Endothelial cell of umbilical vein (primary cell): ENCODE measurements around the gene OSBPL5. TPM values are rescaled to one million over a fixed set of nuclear protein-coding genes. Genes with fewer than 3 reads are reported as not detected.

Source experiments
- BruUV-seq: library from RNA; stranded (reverse); fragments of 400-500 nt; replicated peaks from 2 replicates; lab custom pipeline; 2021; lab: Mats Ljungman, UMichigan
- CTCF ChIA-PET: fragments of 300-600, 350-600 bp; sonication (Branson Sonifier 250); formaldehyde crosslinking; loops from one replicate; lab custom pipeline; 2021; ENCODE audit warnings: antibody characterized with exemption, inconsistent platforms; lab: Charles Lee
- POLR2A ChIA-PET: fragments of 300-600, 350-600 bp; sonication (Branson Sonifier 250); formaldehyde crosslinking; loops from one replicate; lab custom pipeline; 2021; ENCODE audit warnings: antibody characterized with exemption, inconsistent platforms; lab: Charles Lee
- DNase-seq: peaks from one replicate; pipeline ENCODE4 v3.0.0-alpha.2; 2011; ENCODE audit warnings: low read depth, low spot score
- FAIRE-seq: peaks from 2 replicates; lab custom pipeline; 2011; peaks lifted over from hg19 to GRCh38; lab: Jason Lieb, UNC
- H2AFZ ChIP-seq: 2 replicates; pipeline ENCODE4 v1.6.0; 2012; ENCODE audit warnings: low read depth, low read length, control low read depth, inconsistent platforms
- H3K27ac ChIP-seq: 2 replicates; pipeline ENCODE4 v1.5.1; 2011; ENCODE audit warnings: low read depth, mild to moderate bottlenecking, control low read depth, low read length, moderate library complexity; ENCODE audit not compliant: insufficient read depth
- H3K27me3 ChIP-seq, 2 experiments: 2 replicates each; pipeline versions ENCODE4 v1.6.0 to v1.6.1; 2011; ENCODE audit warnings: low read length in 2 of 2, mixed read lengths in 1 of 2; ENCODE audit not compliant: control insufficient read depth in 2 of 2, insufficient read depth in 2 of 2
- H3K36me3 ChIP-seq, 2 experiments: 2 replicates in 1 of 2; 3 replicates in 1 of 2; pipeline ENCODE4 v1.5.1; 2011; ENCODE audit warnings: low read length in 2 of 2, mild to moderate bottlenecking in 1 of 2, moderate library complexity in 1 of 2; ENCODE audit not compliant: control insufficient read depth in 2 of 2, insufficient read depth in 2 of 2; ENCODE audit errors: extremely low read depth in 1 of 2
- H3K4me1 ChIP-seq: 3 replicates; pipeline ENCODE4 v1.5.1; 2011; ENCODE audit warnings: mild to moderate bottlenecking, low read length; ENCODE audit not compliant: control insufficient read depth, insufficient read depth; ENCODE audit errors: extremely low read depth
- H3K4me2 ChIP-seq: 2 replicates; pipeline ENCODE4 v1.6.1; 2011; ENCODE audit warnings: low read length, control low read depth, mixed read lengths; ENCODE audit not compliant: insufficient read depth
- H3K4me3 ChIP-seq, 3 experiments: fragments of 200-600 bp in 1 of 3; sonication (generic), shearing (Covaris generic) in 1 of 3; replicated peaks in 1 of 3; 2 replicates each; pipeline ENCODE4 v1.5.1; 2011 to 2016; ENCODE audit warnings: control low read depth in 3 of 3, low read length in 3 of 3, mild to moderate bottlenecking in 2 of 3, inconsistent platforms in 1 of 3, low read depth in 1 of 3, moderate library complexity in 1 of 3; ENCODE audit not compliant: insufficient read depth in 1 of 3
- H3K79me2 ChIP-seq: 2 replicates; pipeline ENCODE4 v1.6.0; 2012; ENCODE audit warnings: low read length, inconsistent platforms; ENCODE audit not compliant: control insufficient read depth, insufficient read depth
- H3K9ac ChIP-seq: replicated peaks from 2 replicates; pipeline ENCODE3; 2011; ENCODE audit warnings: low read length, control low read depth; ENCODE audit not compliant: insufficient read depth; ENCODE audit errors: extremely low read depth
- H3K9me1 ChIP-seq: replicated peaks from 3 replicates; pipeline ENCODE4 v1.6.0; 2011; ENCODE audit warnings: mild to moderate bottlenecking, low read length; ENCODE audit not compliant: control insufficient read depth, insufficient read depth; ENCODE audit errors: extremely low read depth
- H3K9me3 ChIP-seq: replicated peaks from 2 replicates; pipeline ENCODE4 v1.5.1; 2012; ENCODE audit warnings: low read length, inconsistent platforms; ENCODE audit not compliant: control insufficient read depth, insufficient read depth
- H4K20me1 ChIP-seq: replicated peaks from 2 replicates; pipeline ENCODE3; 2011; ENCODE audit warnings: mild to moderate bottlenecking, low read length; ENCODE audit not compliant: control insufficient read depth, insufficient read depth; ENCODE audit errors: extremely low read depth
- EZH2 ChIP-seq: IDR thresholded peaks from 2 replicates; pipeline ENCODE4 v1.6.1; 2012; ENCODE audit warnings: borderline replicate concordance, low read depth, mild to moderate bottlenecking, moderate library complexity, low read length, inconsistent platforms; ENCODE audit not compliant: severe bottlenecking
- GATA2 ChIP-seq: IDR thresholded peaks from 2 replicates; pipeline ENCODE4 v1.7.0; 2011; ENCODE audit warnings: low read depth, mild to moderate bottlenecking, moderate library complexity, mixed read lengths, low read length; ENCODE audit not compliant: insufficient read length, insufficient read depth
- POLR2A ChIP-seq: IDR thresholded peaks from 2 replicates; pipeline ENCODE4 v1.6.1; 2012; ENCODE audit warnings: low read depth, mild to moderate bottlenecking, control low read depth, low read length
- POLR2AphosphoS5 ChIP-seq: IDR thresholded peaks from 2 replicates; pipeline ENCODE4 v1.6.1; 2012; ENCODE audit warnings: low read depth, mild to moderate bottlenecking, control low read depth, low read length, moderate library complexity; ENCODE audit not compliant: insufficient read depth
- dilution Hi-C: fragments of 300-500 bp; cut with MboI; formaldehyde crosslinking; loops from one replicate; pipeline ENCODE4 v1.15.0; 2019; ENCODE audit warnings: low sequenced_read_pairs; ENCODE audit not compliant: extremely low pct_ligation_motif_present
- intact Hi-C: fragments of 100-400 bp; cut with micrococcal nuclease; formaldehyde crosslinking; loops from one replicate; pipeline ENCODE4 v1.10.0; 2022
- polyA plus RNA-seq, 4 experiments: library from polyadenylated mRNA; depleted of rRNA in 3 of 4; stranded (reverse) in 3 of 4; unstranded in 1 of 4; fragments of >200 nt; gene quantifications; 2 replicates each; pipeline versions ENCODE4 v1.2.1 to v1.2.3, GENCODE V29; 2011 to 2012; ENCODE audit warnings: missing spikeins in 1 of 4
- total RNA-seq: library from RNA; stranded (reverse); gene quantifications from 2 replicates; pipeline ENCODE4 v1.2.3, GENCODE V29; 2021
- TF ChIP-seq, protein P1 (sequence below): IDR thresholded peaks from 2 replicates; pipeline ENCODE4 v1.6.1; 2011; ENCODE audit not compliant: insufficient read depth, insufficient read length

Gene OSBPL5
- total and polyA plus RNA-seq, 2 donors (not counting 3 experiments of a cell fraction or from before 2014, with no cell fraction given): 8.7 to 37.7 TPM

DNA sequence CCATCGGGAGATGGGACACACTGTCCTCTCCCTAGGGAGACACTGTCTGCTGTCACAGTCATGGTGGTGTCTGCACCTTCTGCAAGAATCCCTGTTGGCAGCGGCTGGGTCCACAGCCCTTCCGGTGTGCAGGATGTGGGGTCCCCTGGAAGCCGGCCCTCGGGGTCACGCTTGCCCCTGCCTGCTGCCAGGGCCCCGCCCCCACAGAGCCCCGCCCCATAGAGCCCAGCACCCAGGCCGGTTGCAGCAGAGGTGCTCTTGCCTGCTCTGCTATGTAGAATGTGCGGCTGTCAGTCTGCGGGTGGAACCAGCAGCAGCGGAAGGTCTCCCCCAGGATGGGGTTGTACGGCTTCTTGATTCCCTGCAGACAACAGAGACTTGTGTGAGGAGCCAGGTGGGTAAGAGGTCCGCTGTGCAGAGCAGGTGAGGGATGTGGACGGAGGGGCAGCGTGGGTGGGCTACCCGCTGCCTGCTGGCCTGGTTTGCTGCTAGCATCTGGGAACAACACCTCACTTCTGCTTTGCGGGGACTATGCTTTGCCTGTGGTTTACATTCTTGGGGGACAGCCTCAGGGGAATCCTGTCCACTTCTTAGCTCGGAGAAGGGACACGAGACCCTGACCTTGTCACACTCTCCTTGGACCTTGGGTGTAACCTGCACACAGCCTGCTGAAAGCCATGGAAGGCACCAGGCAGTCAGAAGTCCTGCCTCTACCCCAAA lies 63.0 kb downstream of the OSBPL5 start:
- Histone ChIP-seq H3K4me3 (no peak overlapping the region), H3K36me3 (no peaks in the 10 kb centered on the region), H3K9me1 (no peaks in the 10 kb centered on the region), H3K4me2 (no peak overlapping the region), H3K27me3 (no peaks in the 10 kb centered on the region), H3K9ac (no peak overlapping the region), H2AFZ (no peak overlapping the region), H3K4me1 (peaks cover 4% of the 10 kb centered on the region), H4K20me1 (no peaks in the 10 kb centered on the region), H3K79me2 (no peaks in the 10 kb centered on the region), H3K27ac (no peak overlapping the region), H3K9me3 (no peaks in the 10 kb centered on the region)
- FAIRE-seq: no peak
- no TSS peak for BruUV-seq
- no peak for TF ChIP-seq GATA2
- CTCF ChIA-PET: interaction anchor here (1.0 to 2.5 kb wide), 4 partner anchors 10 to 52 kb away, joined by 3 to 10 read pairs (median 5); no protein-coding TSS in a partner anchor
- DNase-seq: no peak
- dilution Hi-C loops (no loop called here), intact Hi-C loops (no loop called here)
- POLR2A ChIA-PET: no interaction called here

DNA sequence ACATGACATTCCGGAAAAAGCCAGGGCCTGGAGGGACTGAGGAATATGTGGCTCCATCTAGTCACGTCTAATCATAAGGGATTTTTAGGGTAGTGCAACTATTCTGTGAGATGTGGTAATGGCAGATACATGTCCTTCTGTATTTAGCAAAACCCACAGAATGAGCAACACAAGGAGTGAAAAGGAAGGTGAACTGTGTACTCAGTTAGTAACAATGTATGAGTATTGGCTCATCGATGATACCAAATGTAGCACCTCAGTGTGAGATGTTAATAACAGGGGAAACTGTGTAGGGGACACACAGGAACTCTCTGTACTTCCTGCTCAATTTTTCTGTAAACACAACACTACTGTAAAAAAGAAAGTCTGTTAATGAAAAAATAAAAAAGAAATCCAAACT lies 65.9 kb downstream of the OSBPL5 start:
- ChIA-PET POLR2A (no interaction called here), CTCF (interaction anchor here (2.5 kb wide), 1 partner anchor 8 kb away, joined by 10 read pairs; no protein-coding TSS in a partner anchor)
- BruUV-seq: no TSS peak
- H3K27me3 ChIP-seq: no peaks in the 10 kb centered on the region
- no peaks in the 10 kb centered on the region for H3K36me3 ChIP-seq
- intact Hi-C loops: loop anchor here (5.0 to 10.0 kb wide), 3 partner anchors 308 to 564 kb away; no protein-coding TSS in a partner anchor
- FAIRE-seq (no peak), DNase-seq (no peak)
- no peaks in the 10 kb centered on the region for H4K20me1 ChIP-seq
- H3K4me1 ChIP-seq: peaks cover 25% of the 10 kb centered on the region
- no peaks in the 10 kb centered on the region for H3K9me1 ChIP-seq
- no peak overlapping the region for H3K27ac ChIP-seq
- no peak overlapping the region for H3K4me3 ChIP-seq
- H3K9ac ChIP-seq: no peak overlapping the region
- H2AFZ ChIP-seq: no peak overlapping the region
- no peak overlapping the region for H3K4me2 ChIP-seq
- H3K9me3 ChIP-seq: no peaks in the 10 kb centered on the region
- no peak for TF ChIP-seq POLR2A
- TF ChIP-seq, protein P1, sequence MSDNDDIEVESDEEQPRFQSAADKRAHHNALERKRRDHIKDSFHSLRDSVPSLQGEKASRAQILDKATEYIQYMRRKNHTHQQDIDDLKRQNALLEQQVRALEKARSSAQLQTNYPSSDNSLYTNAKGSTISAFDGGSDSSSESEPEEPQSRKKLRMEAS: no peak
- TF ChIP-seq POLR2AphosphoS5: no peak
- no peak for TF ChIP-seq EZH2
- dilution Hi-C loops: no loop called here
- no peaks in the 10 kb centered on the region for H3K79me2 ChIP-seq
